Naive thymus-derived CD4-positive, alpha-beta T cell (primary cell): ENCODE measurements around the gene ELFN2. TPM values are rescaled to one million over a fixed set of nuclear protein-coding genes. Genes with fewer than 3 reads are reported as not detected.
A peak's percentile ranks its signal among the peaks of the same experiment; 100 is the strongest.

ENCODE experiments used
- ATAC-seq: fragments of 150-1000 bp; cut with Tn5 transposase; 2 replicates; pipeline ENCODE4 v1.10.0; 2021; ENCODE audit warnings: mild to moderate bottlenecking, moderate library complexity
- CTCF ChIA-PET: fragments of 350-600 bp; sonication (Branson Sonifier 250); formaldehyde crosslinking; loops from one replicate; lab custom pipeline; 2021; ENCODE audit warnings: antibody characterized with exemption; lab: Charles Lee
- POLR2A ChIA-PET: fragments of 350-600 bp; sonication (Branson Sonifier 250); formaldehyde crosslinking; loops from one replicate; lab custom pipeline; 2021; ENCODE audit warnings: antibody characterized with exemption, inconsistent platforms; lab: Charles Lee
- DNase-seq, 9 donors: peaks; one replicate each; pipeline versions ENCODE4 v3.0.0 to v3.0.0-alpha.2; 2020 to 2022; ENCODE audit warnings: mixed read lengths in 1 of 9
- H3K27ac ChIP-seq: one replicate; pipeline ENCODE4 v1.7.0; 2013; ENCODE audit warnings: mild to moderate bottlenecking, low read depth, low read length, moderate library complexity
- H3K27me3 ChIP-seq, 2 donors: one replicate each; pipeline ENCODE4 v1.7.0; 2013; ENCODE audit warnings: low read length in 2 of 2, mild to moderate bottlenecking in 2 of 2, moderate library complexity in 2 of 2; ENCODE audit not compliant: control insufficient read depth in 2 of 2, insufficient read depth in 2 of 2
- H3K36me3 ChIP-seq, 3 experiments: 1 replicate in 2 of 3; 2 replicates in 1 of 3; pipeline ENCODE4 v1.7.0; 2013; ENCODE audit warnings: low read length in 3 of 3, mild to moderate bottlenecking in 3 of 3, moderate library complexity in 1 of 3; ENCODE audit not compliant: insufficient read depth in 3 of 3, control insufficient read depth in 2 of 3
- H3K4me1 ChIP-seq, 2 donors: one replicate each; pipeline ENCODE4 v1.7.0; 2013; ENCODE audit warnings: low read length in 2 of 2, mild to moderate bottlenecking in 2 of 2, moderate library complexity in 1 of 2; ENCODE audit not compliant: control insufficient read depth in 2 of 2, insufficient read depth in 2 of 2
- H3K4me3 ChIP-seq: 2 replicates; pipeline ENCODE4 v1.7.0; 2013; ENCODE audit warnings: mild to moderate bottlenecking, low read length
- H3K9me3 ChIP-seq, 3 experiments: 1 replicate in 2 of 3; 2 replicates in 1 of 3; pipeline ENCODE4 v1.7.0; 2013; ENCODE audit warnings: low read length in 3 of 3; ENCODE audit not compliant: control insufficient read depth in 2 of 3
- H3K27ac Mint-ChIP-seq, 9 donors: one replicate each; pipeline ENCODE4 v1.8.0; 2020 to 2022; ENCODE audit warnings: mixed read lengths in 9 of 9, mild to moderate bottlenecking in 8 of 9, moderate library complexity in 5 of 9, inconsistent platforms in 2 of 9
- H3K27me3 Mint-ChIP-seq, 5 donors: one replicate each; pipeline ENCODE4 v1.8.0; 2021 to 2022; ENCODE audit warnings: mixed read lengths in 5 of 5, mild to moderate bottlenecking in 1 of 5
- H3K36me3 Mint-ChIP-seq, 5 donors: one replicate each; pipeline ENCODE4 v1.8.0; 2020 to 2022; ENCODE audit warnings: mixed read lengths in 5 of 5, mild to moderate bottlenecking in 3 of 5, inconsistent platforms in 1 of 5
- H3K4me1 Mint-ChIP-seq, 7 donors: one replicate each; pipeline ENCODE4 v1.8.0; 2020 to 2022; ENCODE audit warnings: mixed read lengths in 7 of 7, mild to moderate bottlenecking in 3 of 7, inconsistent platforms in 1 of 7
- H3K4me3 Mint-ChIP-seq, 10 donors: one replicate each; pipeline ENCODE4 v1.8.0; 2020 to 2022; ENCODE audit warnings: mild to moderate bottlenecking in 10 of 10, mixed read lengths in 10 of 10, moderate library complexity in 6 of 10, inconsistent platforms in 2 of 10
- H3K9me3 Mint-ChIP-seq, 11 donors: one replicate each; pipeline ENCODE4 v1.8.0; 2020 to 2022; ENCODE audit warnings: mixed read lengths in 11 of 11, mild to moderate bottlenecking in 4 of 11, inconsistent platforms in 1 of 11, moderate library complexity in 1 of 11
- intact Hi-C, 2 donors: fragments of 100-400 bp; cut with micrococcal nuclease; formaldehyde crosslinking; loops; one replicate each; pipeline ENCODE4 v1.15.1; 2023
- polyA plus RNA-seq, 2 donors: library from polyadenylated mRNA; unstranded; fragments of 300-500 nt; fragmentation: Illumina TruSeq; gene quantifications; one replicate each; pipeline ENCODE4 v1.2.3, GENCODE V29; 2021
- total RNA-seq, 6 experiments: library from RNA in 5 of 6; stranded (reverse) in 5 of 6; gene quantifications; 1 replicate in 5 of 6; 2 replicates in 1 of 6; pipeline ENCODE4 v1.2.3 and lab custom pipeline; 2021 to 2026

The ELFN2 gene
- total and polyA plus RNA-seq, 7 experiments from 2014 or later, result 0.10 to 0.66 (median 0.57) TPM; not detected in 2

GRCh38 chr22:37414288-37414687 lies 13.0 kb downstream of the ELFN2 start:
- Mint-ChIP-seq H3K4me3 (no peak overlapping the region), H3K4me1 (peaks cover 17 to 40% (median 26%) of the 10 kb centered on the region in 7 donors), H3K9me3 (peaks cover 0 to 3% (median 0%) of the 10 kb centered on the region in 11 donors), H3K27me3 (peaks cover 35 to 69% (median 44%) of the 10 kb centered on the region in 5 donors), H3K27ac (no peak overlapping the region), H3K36me3 (peaks cover 0 to 2% (median 0%) of the 10 kb centered on the region in 5 donors)
- intact Hi-C loops, result no loop called here
- no peak overlapping the region for H3K4me3 ChIP-seq
- no peaks in the 10 kb centered on the region for H3K36me3 ChIP-seq
- POLR2A ChIA-PET, result no interaction called here
- H3K4me1 ChIP-seq, result peaks cover 4 to 6% of the 10 kb centered on the region in 2 donors
- H3K27ac ChIP-seq, result no peak overlapping the region
- CTCF ChIA-PET, result interaction anchor here (0.6 kb wide), 2 partner anchors 44 to 126 kb away, joined by 3 read pairs; no protein-coding TSS in a partner anchor
- no peak for DNase-seq
- no peaks in the 10 kb centered on the region for H3K9me3 ChIP-seq
- ATAC-seq, result no peak
- peaks cover 0 to 3% of the 10 kb centered on the region in 2 donors for H3K27me3 ChIP-seq

GRCh38 chr22:37413546-37413945 lies 13.7 kb downstream of the ELFN2 start:
- H3K9me3 Mint-ChIP-seq, result peaks cover 0 to 2% (median 0%) of the 10 kb centered on the region in 11 donors
- Histone ChIP-seq H3K4me3 (no peak overlapping the region), H3K4me1 (peaks cover 4 to 6% of the 10 kb centered on the region in 2 donors), H3K27me3 (peaks cover 0 to 3% of the 10 kb centered on the region in 2 donors), H3K27ac (no peak overlapping the region), H3K36me3 (no peaks in the 10 kb centered on the region), H3K9me3 (no peaks in the 10 kb centered on the region)
- peaks cover 27 to 61% (median 37%) of the 10 kb centered on the region in 5 donors for H3K27me3 Mint-ChIP-seq
- no peak overlapping the region for H3K4me3 Mint-ChIP-seq
- H3K27ac Mint-ChIP-seq, result no peak overlapping the region
- CTCF ChIA-PET, result interaction anchor here (0.6 kb wide), 1 partner anchor 45 kb away, joined by 3 read pairs; no protein-coding TSS in a partner anchor
- no peak for ATAC-seq
- H3K4me1 Mint-ChIP-seq, result peaks cover 14 to 36% (median 21%) of the 10 kb centered on the region in 7 donors
- DNase-seq, result no peak
- no peaks in the 10 kb centered on the region for H3K36me3 Mint-ChIP-seq
- intact Hi-C loops, result no loop called here
- POLR2A ChIA-PET, result no interaction called here

- intact Hi-C loops, result no loop called here
- Mint-ChIP-seq H3K4me3 (no peak overlapping the region), H3K9me3 (no peaks in the 10 kb centered on the region), H3K27me3 (peaks cover 20 to 53% (median 28%) of the 10 kb centered on the region in 5 donors), H3K36me3 (no peaks in the 10 kb centered on the region), H3K4me1 (peaks cover 14 to 33% (median 19%) of the 10 kb centered on the region in 7 donors), H3K27ac (no peak overlapping the region)
- ChIA-PET POLR2A (no interaction called here), CTCF (no interaction called here)
- peaks cover 4 to 6% of the 10 kb centered on the region in 2 donors for H3K4me1 ChIP-seq
- H3K9me3 ChIP-seq, result no peaks in the 10 kb centered on the region
- H3K36me3 ChIP-seq, result no peaks in the 10 kb centered on the region
- H3K27me3 ChIP-seq, result peaks cover 0 to 3% of the 10 kb centered on the region in 2 donors
- H3K27ac ChIP-seq, result no peak overlapping the region
- DNase-seq (no peak), ATAC-seq (no peak)
- no peak overlapping the region for H3K4me3 ChIP-seq
These were observed 14.6 kb downstream of the ELFN2 start for GRCh38 chr22:37412495-37413250.

- no peak for DNase-seq
- Histone ChIP-seq H3K27ac (no peak overlapping the region), H3K4me1 (peaks cover 4 to 6% of the 10 kb centered on the region in 2 donors), H3K4me3 (no peak overlapping the region), H3K36me3 (no peaks in the 10 kb centered on the region), H3K27me3 (no peaks in the 10 kb centered on the region), H3K9me3 (no peaks in the 10 kb centered on the region)
- Mint-ChIP-seq H3K27me3 (peaks cover 15 to 47% (median 21%) of the 10 kb centered on the region in 5 donors), H3K36me3 (no peaks in the 10 kb centered on the region), H3K4me1 (peaks cover 8 to 26% (median 12%) of the 10 kb centered on the region in 7 donors), H3K9me3 (no peaks in the 10 kb centered on the region), H3K4me3 (no peak overlapping the region), H3K27ac (no peak overlapping the region)
- intact Hi-C loops, result no loop called here
- POLR2A ChIA-PET, result interaction anchor here (0.6 kb wide), 1 partner anchor 8 kb away, joined by 4 read pairs; no protein-coding TSS in a partner anchor
- CTCF ChIA-PET, result no interaction called here
- no peak for ATAC-seq
These were observed 15.6 kb downstream of the ELFN2 start for GRCh38 chr22:37411655-37412054.

- ChIA-PET CTCF (interaction anchor here (0.5 kb wide), 1 partner anchor 517 kb away, joined by 3 read pairs; no protein-coding TSS in a partner anchor), POLR2A (no interaction called here)
- Mint-ChIP-seq H3K27ac (peak overlapping the region in 1 of 9 donors; percentile 9), H3K36me3 (no peaks in the 10 kb centered on the region), H3K27me3 (peaks cover 12 to 36% (median 14%) of the 10 kb centered on the region in 5 donors), H3K4me1 (peaks cover 0 to 18% (median 8%) of the 10 kb centered on the region in 7 donors), H3K4me3 (peak overlapping the region in 1 of 10 donors; percentile 47), H3K9me3 (no peaks in the 10 kb centered on the region)
- ATAC-seq (peak; percentile 83), DNase-seq (no peak)
- Histone ChIP-seq H3K36me3 (no peaks in the 10 kb centered on the region), H3K27ac (no peak overlapping the region), H3K4me1 (peaks cover 0 to 4% of the 10 kb centered on the region in 2 donors), H3K4me3 (no peak overlapping the region), H3K27me3 (no peaks in the 10 kb centered on the region), H3K9me3 (no peaks in the 10 kb centered on the region)
- intact Hi-C loops, result no loop called here
These were observed 16.9 kb downstream of the ELFN2 start for GRCh38 chr22:37410174-37411055.

GRCh38 chr22:37409459-37410050 lies 17.7 kb downstream of the ELFN2 start:
- Mint-ChIP-seq H3K9me3 (no peaks in the 10 kb centered on the region), H3K4me3 (peak overlapping the region in 1 of 10 donors; percentile 3), H3K27ac (no peak overlapping the region), H3K4me1 (peaks cover 0 to 18% (median 8%) of the 10 kb centered on the region in 7 donors), H3K36me3 (no peaks in the 10 kb centered on the region), H3K27me3 (peaks cover 6 to 27% (median 11%) of the 10 kb centered on the region in 5 donors)
- ChIA-PET CTCF (interaction anchor here (0.5 kb wide), 1 partner anchor 517 kb away, joined by 3 read pairs; no protein-coding TSS in a partner anchor), POLR2A (no interaction called here)
- H3K4me1 ChIP-seq, result peaks cover 0 to 4% of the 10 kb centered on the region in 2 donors
- no peaks in the 10 kb centered on the region for H3K9me3 ChIP-seq
- ATAC-seq (no peak), DNase-seq (no peak)
- H3K4me3 ChIP-seq, result no peak overlapping the region
- no peak overlapping the region for H3K27ac ChIP-seq
- intact Hi-C loops, result no loop called here
- no peaks in the 10 kb centered on the region for H3K36me3 ChIP-seq
- H3K27me3 ChIP-seq, result no peaks in the 10 kb centered on the region
